Measurements from ENCODE around the gene RP2. TPM values are rescaled to one million over a fixed set of nuclear protein-coding genes. Genes with fewer than 3 reads are reported as not detected.

The RP2 gene
- total and polyA plus RNA-seq, 8 donors: 13.6 to 24.1 (median 16.2) TPM

DNA sequence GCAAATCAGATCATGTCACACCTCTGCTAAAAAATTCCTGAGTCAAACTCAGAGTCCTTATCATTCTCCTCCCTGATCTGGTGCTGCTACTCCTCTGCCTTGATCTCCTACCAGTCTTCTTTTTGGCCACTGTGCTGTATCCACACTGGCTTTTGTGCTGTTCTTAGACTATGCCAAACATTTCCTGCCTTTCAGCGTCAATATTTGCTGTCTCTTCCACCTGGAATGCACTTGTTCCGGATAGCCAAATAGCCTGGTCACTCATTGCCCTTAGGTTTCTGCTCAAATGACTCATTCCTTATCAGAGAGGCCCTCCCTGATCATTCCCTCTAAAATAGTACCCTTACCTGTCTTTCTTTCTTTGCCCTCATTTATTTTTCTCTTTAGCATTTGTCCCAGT is 24.4 kb upstream of the RP2 start:
- Histone ChIP-seq H3K9me3 (no peaks in the 10 kb centered on the region), H3K27ac (no peak overlapping the region), H3K4me1 (no peaks in the 10 kb centered on the region), H3K27me3 (no peaks in the 10 kb centered on the region), H3K36me3 (no peaks in the 10 kb centered on the region), H3K4me3 (no peak overlapping the region)
- no peak for TF ChIP-seq CTCF (IDR thresholded peaks at IDR 0.05)
- peak; percentile 86 for ATAC-seq
- no peak for DNase-seq
- intact Hi-C loops (cut with DNase I): no loop called here

GRCh38 chrX:46814966-46815365 is 21.9 kb upstream of the RP2 start:
- DNase-seq (no peak), ATAC-seq (no peak)
- no peaks in the 10 kb centered on the region for H3K9me3 ChIP-seq
- no peak overlapping the region for H3K4me3 ChIP-seq
- H3K27ac ChIP-seq: no peak overlapping the region
- H3K36me3 ChIP-seq: no peaks in the 10 kb centered on the region
- intact Hi-C loops (cut with DNase I): no loop called here
- H3K27me3 ChIP-seq: no peaks in the 10 kb centered on the region
- no peaks in the 10 kb centered on the region for H3K4me1 ChIP-seq
- TF ChIP-seq CTCF (IDR thresholded peaks at IDR 0.05): no peak

DNA sequence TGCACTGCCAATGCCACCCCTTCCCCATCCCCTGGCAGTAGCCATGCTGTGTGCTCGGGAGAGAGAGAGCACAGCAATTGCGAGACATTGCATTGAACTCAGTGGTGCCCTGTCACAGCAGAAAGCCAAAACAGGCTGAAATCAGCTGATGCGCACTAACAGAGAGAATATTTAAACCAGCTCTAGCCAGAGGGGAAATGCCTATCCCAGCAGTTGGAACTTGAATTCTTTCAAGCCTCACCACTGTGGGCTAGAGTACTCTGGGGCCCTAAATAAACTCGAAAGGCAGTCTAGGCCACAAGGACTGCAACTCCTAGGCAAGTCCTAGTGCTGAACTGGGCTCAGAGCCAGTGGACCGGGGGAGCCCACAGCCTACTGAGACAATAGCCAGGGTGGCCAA is 17.7 kb upstream of the RP2 start:
- DNase-seq (no peak), ATAC-seq (no peak)
- intact Hi-C loops (cut with DNase I): no loop called here
- Histone ChIP-seq H3K4me3 (no peak overlapping the region), H3K4me1 (no peaks in the 10 kb centered on the region), H3K27ac (no peak overlapping the region), H3K36me3 (no peaks in the 10 kb centered on the region), H3K27me3 (no peaks in the 10 kb centered on the region), H3K9me3 (no peaks in the 10 kb centered on the region)
- TF ChIP-seq CTCF (IDR thresholded peaks at IDR 0.05): no peak

- DNase-seq (no peak), ATAC-seq (no peak)
- no peaks in the 10 kb centered on the region for H3K36me3 ChIP-seq
- no peaks in the 10 kb centered on the region for H3K9me3 ChIP-seq
- H3K27me3 ChIP-seq: no peaks in the 10 kb centered on the region
- no peak overlapping the region for H3K27ac ChIP-seq
- TF ChIP-seq CTCF (IDR thresholded peaks at IDR 0.05): no peak
- H3K4me1 ChIP-seq: no peaks in the 10 kb centered on the region
- no peak overlapping the region for H3K4me3 ChIP-seq
- intact Hi-C loops (cut with DNase I): no loop called here
Observed at GRCh38 chrX:46820391-46821100, 16.3 kb upstream of the RP2 start.

DNA sequence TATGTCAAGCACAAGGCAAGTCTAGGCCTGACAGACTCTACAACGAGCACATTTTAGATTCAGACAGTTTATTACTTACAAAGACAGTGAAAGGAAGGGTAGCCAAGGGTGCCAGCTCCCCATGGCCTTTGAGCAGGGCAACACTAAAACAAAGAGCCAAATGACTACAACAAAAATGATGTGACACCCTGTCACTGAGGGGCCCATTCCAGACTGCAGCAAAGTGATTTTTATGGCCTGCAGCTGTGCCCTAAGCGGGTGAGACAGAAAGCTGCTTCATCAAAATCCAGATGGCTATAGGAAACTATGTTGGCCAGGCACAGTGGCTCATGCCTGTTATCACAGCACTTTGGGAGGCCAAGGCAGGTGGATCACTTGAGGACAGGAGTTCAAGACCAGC is 13.4 kb upstream of the RP2 start:
- H3K9me3 ChIP-seq: no peaks in the 10 kb centered on the region
- ATAC-seq: no peak
- H3K27me3 ChIP-seq: no peaks in the 10 kb centered on the region
- no peak overlapping the region for H3K27ac ChIP-seq
- H3K4me1 ChIP-seq: no peaks in the 10 kb centered on the region
- intact Hi-C loops (cut with DNase I): no loop called here
- H3K36me3 ChIP-seq: no peaks in the 10 kb centered on the region
- no peak overlapping the region for H3K4me3 ChIP-seq
- no peak for TF ChIP-seq CTCF (IDR thresholded peaks at IDR 0.05)
- DNase-seq: no peak

All from left lung (tissue), 10 donors.